SIG-M5 treated with dmso at 0.1 percent for 504 hours (cell line): ENCODE results near the gene SAMD4A.

Experiments
- DNase-seq: peaks from one replicate; lab custom pipeline; 2025; ENCODE audit not compliant: unreplicated experiment; lab: John Stamatoyannopoulos, UW

SAMD4A gene

GRCh38 chr14:54653712-54654469 lies 87.0 kb downstream of the SAMD4A start:
- no peak for DNase-seq

GRCh38 chr14:54654605-54655004 lies 87.7 kb downstream of the SAMD4A start:
- DNase-seq = no peak

GRCh38 chr14:54658836-54659235 lies 91.9 kb downstream of the SAMD4A start:
- DNase-seq = no peak

GRCh38 chr14:54659365-54659764 lies 92.4 kb downstream of the SAMD4A start:
- DNase-seq = no peak

GRCh38 chr14:54660604-54661111 lies 93.7 kb downstream of the SAMD4A start:
- no peak for DNase-seq

- no peak for DNase-seq
These were observed 95.7 kb downstream of the SAMD4A start for GRCh38 chr14:54662491-54663133.

- no peak for DNase-seq
These were observed 98.0 kb downstream of the SAMD4A start for GRCh38 chr14:54664961-54665360.

- DNase-seq = no peak
These were observed 99.0 kb downstream of the SAMD4A start for GRCh38 chr14:54665946-54666345.

- no peak for DNase-seq
These were observed 100.3 kb downstream of the SAMD4A start for GRCh38 chr14:54667026-54667744.

- DNase-seq = no peak
These were observed 100.8 kb downstream of the SAMD4A start for GRCh38 chr14:54667764-54668163.

- no peak for DNase-seq
These were observed 103.0 kb downstream of the SAMD4A start for GRCh38 chr14:54669721-54670561.

GRCh38 chr14:54671537-54671936 lies 104.6 kb downstream of the SAMD4A start:
- no peak for DNase-seq

GRCh38 chr14:54672181-54672580 lies 105.3 kb downstream of the SAMD4A start:
- DNase-seq = no peak

GRCh38 chr14:54672688-54673087 lies 105.8 kb downstream of the SAMD4A start:
- DNase-seq = no peak

GRCh38 chr14:54673193-54674045 lies 106.5 kb downstream of the SAMD4A start:
- no peak for DNase-seq

GRCh38 chr14:54674046-54674741 lies 107.3 kb downstream of the SAMD4A start:
- DNase-seq = no peak

- no peak for DNase-seq
These were observed 108.6 kb downstream of the SAMD4A start for GRCh38 chr14:54675236-54676128.
